Endothelial cell of umbilical vein (primary cell): ENCODE measurements around the gene PCDHGA4.

Experiments
- CTCF ChIP-seq, 2 donors: IDR thresholded peaks; 1 replicate in 1 of 2; 2 replicates in 1 of 2; pipeline ENCODE4 v1.5.1; 2011; ENCODE audit warnings: low read length in 2 of 2, mild to moderate bottlenecking in 2 of 2, moderate library complexity in 2 of 2, control low read depth in 1 of 2, inconsistent platforms in 1 of 2, low read depth in 1 of 2; ENCODE audit not compliant: insufficient read depth in 1 of 2; ENCODE audit errors: extremely low read depth in 1 of 2
- POLR2A ChIP-seq: IDR thresholded peaks from 2 replicates; pipeline ENCODE4 v1.6.1; 2012; ENCODE audit warnings: low read depth, mild to moderate bottlenecking, control low read depth, low read length

GRCh38 chr5:141392429-141393198 is 37.8 kb downstream of the PCDHGA4 start, which contains the start of gene PCDHGA8:
- TF ChIP-seq CTCF (IDR thresholded peaks at IDR 0.05; ENCODE audit: extremely low read depth in 1 of 2, insufficient read depth in 1 of 2, low read depth in 1 of 2, low read length in 2 of 2) (peak in 1 of 2 donors; percentile 18), POLR2A (no peak)
